ENCODE measurements around the gene COBLL1. TPM values are rescaled to one million over a fixed set of nuclear protein-coding genes. Genes with fewer than 3 reads are reported as not detected.

COBLL1 gene
- total RNA-seq, 4 donors from 2014 or later: 42.2 to 59.4 (median 45.2) TPM

GRCh38 chr2:164747783-164748433 lies 93.7 kb downstream of the COBLL1 start:
- Histone ChIP-seq H3K4me1 (no peaks in the 10 kb centered on the region), H3K27me3 (no peaks in the 10 kb centered on the region), H3K36me3 (no peaks in the 10 kb centered on the region), H3K27ac (no peak overlapping the region), H3K4me3 (no peak overlapping the region), H3K9me3 (no peaks in the 10 kb centered on the region)
- no peak for DNase-seq
- TF ChIP-seq POLR2A (IDR thresholded peaks at IDR 0.05) (no peak), CTCF (IDR thresholded peaks at IDR 0.05) (no peak)

- DNase-seq: no peak
- Histone ChIP-seq H3K4me3 (no peak overlapping the region), H3K36me3 (no peaks in the 10 kb centered on the region), H3K27ac (no peak overlapping the region), H3K9me3 (no peaks in the 10 kb centered on the region), H3K4me1 (no peaks in the 10 kb centered on the region), H3K27me3 (no peaks in the 10 kb centered on the region)
- TF ChIP-seq POLR2A (IDR thresholded peaks at IDR 0.05) (no peak), CTCF (IDR thresholded peaks at IDR 0.05) (no peak)
Observed at GRCh38 chr2:164747140-164747539, 94.5 kb downstream of the COBLL1 start.

GRCh38 chr2:164746713-164747112 lies 94.9 kb downstream of the COBLL1 start:
- Histone ChIP-seq H3K4me3 (no peak overlapping the region), H3K9me3 (no peaks in the 10 kb centered on the region), H3K36me3 (no peaks in the 10 kb centered on the region), H3K4me1 (no peaks in the 10 kb centered on the region), H3K27me3 (no peaks in the 10 kb centered on the region), H3K27ac (no peak overlapping the region)
- TF ChIP-seq CTCF (IDR thresholded peaks at IDR 0.05) (no peak), POLR2A (IDR thresholded peaks at IDR 0.05) (no peak)
- no peak for DNase-seq

GRCh38 chr2:164745012-164745797 lies 96.4 kb downstream of the COBLL1 start:
- H3K27ac ChIP-seq: no peak overlapping the region
- TF ChIP-seq CTCF (IDR thresholded peaks at IDR 0.05): no peak
- no peak for TF ChIP-seq POLR2A (IDR thresholded peaks at IDR 0.05)

GRCh38 chr2:164742738-164743317 lies 98.8 kb downstream of the COBLL1 start:
- Histone ChIP-seq H3K27ac (no peak overlapping the region), H3K4me3 (no peak overlapping the region), H3K4me1 (peaks cover 0 to 5% (median 0%) of the 10 kb centered on the region in 4 donors), H3K27me3 (no peaks in the 10 kb centered on the region), H3K9me3 (no peaks in the 10 kb centered on the region), H3K36me3 (no peaks in the 10 kb centered on the region)
- no peak for TF ChIP-seq POLR2A (IDR thresholded peaks at IDR 0.05)
- no peak for TF ChIP-seq CTCF (IDR thresholded peaks at IDR 0.05)
- DNase-seq: no peak

More at GRCh38 chr2:164745012-164745797, 96.4 kb downstream of the COBLL1 start:
- peaks cover 0 to 2% (median 0%) of the 10 kb centered on the region in 4 donors for H3K4me1 ChIP-seq
- no peaks in the 10 kb centered on the region for H3K27me3 ChIP-seq
- DNase-seq: no peak
- no peaks in the 10 kb centered on the region for H3K36me3 ChIP-seq
- no peaks in the 10 kb centered on the region for H3K9me3 ChIP-seq
- H3K4me3 ChIP-seq: no peak overlapping the region
